NCI-H1417 treated with DMSO at 0.1 percent for 48 hours (cell line): Measurements from ENCODE around the gene CCDC39.
"Not testable (repeated sequence)": the region's sequence is repeated elsewhere in the genome, so short reads cannot be mapped to it uniquely, and the experiment has no call there.

Experiments used
- DNase-seq: peaks from one replicate; lab custom pipeline; 2025; lab: John Stamatoyannopoulos, UW

Gene CCDC39

GRCh38 chr3:180624714-180625113, 54.6 kb downstream of the CCDC39 start:
- DNase-seq, result no peak

- DNase-seq, result no peak
Measured at GRCh38 chr3:180619723-180620122, 59.6 kb downstream of the CCDC39 start.

- not testable (repeated sequence) for DNase-seq
Measured at GRCh38 chr3:180618563-180618962, 60.7 kb downstream of the CCDC39 start.

- DNase-seq, result no peak
Measured at GRCh38 chr3:180617049-180617448, 62.2 kb downstream of the CCDC39 start.

- no peak for DNase-seq
Measured at GRCh38 chr3:180615954-180616353, 63.3 kb downstream of the CCDC39 start.

DNA sequence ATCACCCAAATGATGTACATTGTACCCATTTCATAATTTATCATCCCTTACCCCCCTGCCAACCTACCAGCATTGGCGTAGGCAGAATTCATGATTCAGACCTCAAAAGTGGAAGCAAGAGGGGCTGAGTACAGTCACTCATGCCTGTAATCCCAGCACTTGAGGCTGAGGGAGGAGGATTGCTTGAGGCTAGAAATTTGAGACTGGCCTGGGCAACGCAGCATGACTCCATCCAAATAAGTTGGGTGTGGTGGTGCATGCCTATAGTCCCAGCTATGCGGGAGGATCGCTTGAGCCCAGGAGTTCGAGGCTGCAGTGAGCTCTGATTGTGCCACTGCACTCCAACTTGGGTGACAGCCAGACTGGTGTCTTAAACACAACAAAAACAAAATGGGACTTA, 66.9 kb downstream of the CCDC39 start:
- DNase-seq, result no peak

- DNase-seq, result no peak
Measured at GRCh38 chr3:180611006-180611405, 68.3 kb downstream of the CCDC39 start.

GRCh38 chr3:180601688-180602666, 77.3 kb downstream of the CCDC39 start, which contains the start of gene TTC14:
Gene TTC14 (plus strand): TSS chr3:180602163. CDS start chr3:180602262, 99 bp downstream.
- DNase-seq, result peak; percentile 90

- no peak for DNase-seq
Measured at GRCh38 chr3:180600473-180600872, 78.8 kb downstream of the CCDC39 start.

- no peak for DNase-seq
Measured at GRCh38 chr3:180595559-180595935, 83.7 kb downstream of the CCDC39 start.

DNA sequence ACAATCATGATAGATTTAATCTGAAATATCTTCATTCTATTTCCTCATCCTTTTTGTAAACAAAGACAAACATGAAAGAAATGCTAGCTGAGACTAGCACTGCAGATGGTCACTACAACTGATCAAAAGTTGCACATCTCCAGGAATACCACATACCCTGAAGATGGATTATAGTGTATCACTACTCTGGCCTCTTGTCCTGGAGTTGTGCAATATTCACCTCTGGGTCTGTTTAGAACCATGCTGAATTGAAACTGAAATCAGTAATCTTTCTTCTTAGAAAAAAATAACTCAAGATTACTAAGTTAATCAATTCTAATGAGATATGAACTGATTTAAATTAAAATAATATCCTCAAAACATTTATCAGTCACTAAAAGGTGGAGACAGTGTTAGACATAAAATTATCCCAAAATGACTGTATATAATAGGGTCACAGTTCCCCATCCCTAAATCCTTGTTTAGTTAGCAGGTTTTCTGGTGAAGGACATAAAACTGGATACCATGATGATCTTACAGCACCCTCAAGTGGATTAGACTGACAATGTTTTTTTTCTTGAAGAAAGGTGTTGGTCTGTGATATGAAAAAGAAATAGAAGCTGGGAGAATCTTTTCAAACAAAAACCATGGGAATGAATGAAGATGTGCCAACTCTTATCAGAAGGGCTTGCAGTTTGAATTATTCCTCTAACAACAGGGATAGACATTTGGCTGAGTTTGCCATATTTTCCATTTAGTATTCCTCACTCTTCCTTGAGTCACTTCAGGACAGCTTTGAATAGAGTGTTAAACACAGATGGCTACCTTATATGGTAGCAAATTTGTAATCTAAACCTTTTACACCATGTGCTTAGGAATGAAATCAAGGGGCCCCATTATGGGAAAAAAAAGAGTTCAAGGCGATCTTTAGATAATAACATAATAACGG, 84.4 kb downstream of the CCDC39 start:
- peak; percentile 35 for DNase-seq

DNA sequence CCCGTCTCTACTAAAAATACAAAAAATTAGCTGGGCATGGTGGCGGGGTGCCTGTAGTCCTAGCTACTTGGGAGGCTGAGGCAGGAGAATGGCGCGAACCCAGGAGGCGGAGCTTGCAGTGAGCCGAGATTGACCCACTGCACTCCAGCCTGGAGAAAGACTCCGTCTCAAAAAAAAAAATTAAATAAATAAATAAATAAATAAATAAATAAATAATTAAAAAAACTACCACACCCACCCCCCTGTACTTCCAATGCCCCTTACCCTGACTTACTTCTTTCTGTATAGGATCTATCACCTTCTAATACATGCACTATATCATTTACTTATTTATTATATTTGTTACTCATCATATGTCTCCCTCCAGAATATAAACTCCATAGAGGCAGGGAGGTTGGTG, 85.7 kb downstream of the CCDC39 start:
- not testable (repeated sequence) for DNase-seq

DNA sequence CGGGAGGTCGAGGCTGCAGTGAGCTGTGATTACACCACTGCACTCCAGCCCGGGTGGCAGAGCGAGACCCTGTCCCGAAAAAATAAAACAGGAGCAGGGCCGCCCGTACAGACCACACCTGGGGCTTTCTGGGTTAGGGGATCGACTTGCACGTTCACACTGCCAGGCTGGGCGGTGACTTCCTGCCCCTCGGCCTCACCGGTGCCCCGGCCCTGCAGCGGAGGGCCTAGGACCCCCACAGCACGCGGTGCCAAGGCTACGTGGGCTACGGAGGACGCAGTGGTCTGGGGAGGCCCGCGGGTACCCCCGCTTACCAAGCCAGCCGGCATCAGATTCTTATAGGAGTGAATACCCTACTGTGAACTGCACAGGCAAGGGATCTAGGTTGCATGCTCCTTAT, 88.9 kb downstream of the CCDC39 start:
- no peak for DNase-seq

- no peak for DNase-seq
Measured at GRCh38 chr3:180580934-180581333, 98.4 kb downstream of the CCDC39 start.

- DNase-seq, result no peak
Measured at GRCh38 chr3:180575571-180575970, 103.7 kb downstream of the CCDC39 start.

GRCh38 chr3:180571831-180572598, 107.3 kb downstream of the CCDC39 start:
- DNase-seq, result no peak

DNA sequence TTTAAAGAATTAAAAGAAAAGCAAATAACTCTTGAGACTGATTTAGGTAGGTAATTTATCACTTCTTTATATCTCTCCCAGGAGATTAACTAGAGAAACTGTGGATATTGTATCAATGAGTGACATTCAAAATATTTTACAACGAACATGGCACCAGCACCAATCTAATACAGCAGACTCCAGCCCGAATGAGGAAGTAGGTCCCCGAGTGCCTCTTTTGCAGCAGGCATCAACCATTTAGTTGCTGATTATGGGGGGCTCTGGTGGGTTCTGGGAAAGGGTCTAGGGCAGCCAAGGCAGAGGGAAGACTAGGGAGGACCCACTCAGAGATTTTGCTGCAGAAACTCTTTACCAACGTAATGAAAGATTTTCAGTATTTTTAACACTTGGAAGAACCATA, 109.1 kb downstream of the CCDC39 start:
- no peak for DNase-seq

- DNase-seq, result no peak
Measured at GRCh38 chr3:180564676-180565075, 114.6 kb downstream of the CCDC39 start.
